ENCODE measurements around the gene CACHD1. TPM values are rescaled to one million over a fixed set of nuclear protein-coding genes. Genes with fewer than 3 reads are reported as not detected.

The CACHD1 gene
- total RNA-seq, 1 donor from 2014 or later: 0.14 TPM

DNA sequence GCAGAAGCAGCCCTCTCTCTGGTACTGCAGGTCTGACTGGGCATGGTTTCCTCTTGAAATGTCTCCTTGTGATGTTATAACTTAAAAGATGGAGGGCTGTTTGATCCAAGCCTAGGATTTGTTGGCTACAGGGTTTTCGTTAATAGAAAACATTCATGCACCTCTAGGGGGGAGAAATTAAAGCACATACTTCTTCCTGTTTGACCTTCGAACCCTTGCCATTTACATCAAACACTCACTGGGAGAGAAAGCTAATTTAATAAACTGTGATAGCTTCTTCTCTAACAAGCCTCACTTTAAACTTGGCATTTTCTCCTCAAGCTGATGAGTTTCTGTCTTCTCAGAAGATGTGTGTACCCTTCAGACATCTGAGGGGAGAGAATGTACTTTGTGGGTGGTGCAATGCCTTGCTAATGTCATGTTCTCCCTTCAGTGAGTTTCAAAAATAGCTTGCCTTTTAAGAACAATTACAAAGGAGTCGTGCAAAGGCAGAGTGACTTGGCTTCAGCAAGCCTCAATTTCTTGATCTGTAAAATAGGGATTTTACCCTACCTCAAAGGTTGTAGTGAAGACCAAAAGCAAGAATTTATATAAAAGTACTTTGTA lies 20.4 kb downstream of the CACHD1 start:
- intact Hi-C loops (cut with micrococcal nuclease): no loop called here
- no peak for DNase-seq (ENCODE audit: low spot score)
- no peak overlapping the region for H3K27ac Mint-ChIP-seq
- no peaks in the 10 kb centered on the region for H3K36me3 Mint-ChIP-seq (ENCODE audit: low read depth)
- H3K9me3 Mint-ChIP-seq: no peaks in the 10 kb centered on the region
- H3K4me1 Mint-ChIP-seq (ENCODE audit: low read depth): peaks cover 2% of the 10 kb centered on the region
- no peak overlapping the region for H3K4me3 Mint-ChIP-seq (ENCODE audit: low read depth)
- H3K27me3 Mint-ChIP-seq (ENCODE audit: low read depth): peaks cover 34% of the 10 kb centered on the region

DNA sequence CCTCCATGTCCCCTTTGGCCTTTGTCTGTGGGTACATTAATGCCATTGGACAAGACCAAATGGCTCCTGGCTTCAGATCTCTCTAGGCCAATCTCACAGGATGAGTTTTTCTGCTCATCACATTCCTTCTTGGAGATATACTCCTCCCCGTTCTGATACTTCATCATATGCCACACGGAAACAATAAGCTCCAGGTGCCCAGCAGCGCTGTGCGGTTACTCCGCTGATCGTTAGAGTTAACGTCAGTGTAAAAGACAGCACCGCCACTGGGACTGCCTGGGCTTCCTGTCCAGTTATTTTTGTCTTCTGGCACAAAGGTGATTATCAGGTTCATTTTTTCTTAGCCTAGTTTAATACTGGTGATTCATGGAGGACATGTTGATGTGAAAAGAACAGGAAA lies 22.5 kb downstream of the CACHD1 start:
- H3K4me1 Mint-ChIP-seq (ENCODE audit: low read depth): peaks cover 2% of the 10 kb centered on the region
- intact Hi-C loops (cut with micrococcal nuclease): no loop called here
- DNase-seq (ENCODE audit: low spot score): no peak
- H3K36me3 Mint-ChIP-seq (ENCODE audit: low read depth): no peaks in the 10 kb centered on the region
- no peak overlapping the region for H3K4me3 Mint-ChIP-seq (ENCODE audit: low read depth)
- no peaks in the 10 kb centered on the region for H3K9me3 Mint-ChIP-seq
- H3K27ac Mint-ChIP-seq: no peak overlapping the region
- peaks cover 46% of the 10 kb centered on the region for H3K27me3 Mint-ChIP-seq (ENCODE audit: low read depth)

DNA sequence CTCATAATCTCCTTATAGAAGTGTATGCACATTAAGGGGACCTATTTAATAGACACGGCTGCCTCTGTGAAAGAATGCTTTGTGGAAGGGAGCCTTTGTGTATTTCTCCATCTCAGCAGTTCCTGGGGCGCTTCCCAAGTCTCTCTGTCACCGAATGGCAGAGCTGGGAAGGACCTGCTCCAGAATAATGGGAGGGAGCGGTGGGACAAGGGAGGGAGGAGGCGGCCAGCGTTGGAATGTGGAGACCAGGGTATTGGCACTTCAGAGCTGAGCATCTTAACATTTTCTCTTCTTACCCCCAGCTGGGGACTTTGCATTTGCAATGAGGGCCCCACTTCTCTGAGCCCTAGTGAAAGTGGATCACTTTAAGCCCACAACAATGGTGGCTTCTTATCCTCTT lies 23.9 kb downstream of the CACHD1 start:
- intact Hi-C loops (cut with micrococcal nuclease): no loop called here
- DNase-seq (ENCODE audit: low spot score): no peak

DNA sequence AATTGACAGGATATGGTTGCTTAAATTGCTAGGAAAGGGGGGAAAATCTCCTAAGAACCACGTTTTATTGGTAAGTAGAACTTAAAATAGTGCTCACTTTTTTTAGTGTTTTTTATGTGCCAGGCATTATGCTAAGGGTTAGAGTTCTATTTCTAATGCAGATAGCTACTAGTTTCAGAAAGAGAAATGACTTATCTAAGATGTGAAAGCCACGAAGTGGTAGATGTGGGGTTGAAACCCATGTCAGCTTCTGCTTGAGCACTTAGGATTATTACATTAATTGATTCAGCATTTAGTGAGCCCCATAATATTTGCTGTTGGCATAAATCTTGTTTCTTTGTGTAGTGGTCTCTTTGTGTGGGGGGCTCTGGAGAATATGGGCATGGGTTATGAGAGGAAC lies 24.7 kb downstream of the CACHD1 start:
- H3K4me1 Mint-ChIP-seq (ENCODE audit: low read depth): peaks cover 2% of the 10 kb centered on the region
- no peak overlapping the region for H3K4me3 Mint-ChIP-seq (ENCODE audit: low read depth)

More for the DNA sequence above, 23.9 kb downstream of the CACHD1 start:
- no peak overlapping the region for H3K4me3 Mint-ChIP-seq (ENCODE audit: low read depth)
- peaks cover 44% of the 10 kb centered on the region for H3K27me3 Mint-ChIP-seq (ENCODE audit: low read depth)
- H3K27ac Mint-ChIP-seq: no peak overlapping the region
- H3K9me3 Mint-ChIP-seq: no peaks in the 10 kb centered on the region
- peaks cover 2% of the 10 kb centered on the region for H3K4me1 Mint-ChIP-seq (ENCODE audit: low read depth)
- H3K36me3 Mint-ChIP-seq (ENCODE audit: low read depth): no peaks in the 10 kb centered on the region

DNA sequence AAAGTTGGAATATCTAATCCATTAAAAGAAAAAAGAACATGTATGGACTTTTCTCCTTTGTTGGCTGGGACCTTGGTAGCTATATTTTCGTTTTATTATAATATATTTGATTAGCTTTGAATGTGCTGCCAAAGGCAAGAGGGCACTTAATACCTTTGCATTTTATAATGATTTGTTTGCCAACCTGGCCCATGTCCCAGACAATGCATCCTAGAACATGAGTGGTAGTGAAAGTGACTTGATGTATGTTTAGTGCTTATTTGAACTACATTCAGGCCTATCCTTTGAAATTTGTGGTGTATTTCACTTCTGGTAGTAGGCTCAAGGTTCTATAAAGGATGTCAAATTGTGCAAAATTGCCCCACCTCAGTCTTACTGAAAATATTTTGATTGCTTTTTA lies 25.9 kb downstream of the CACHD1 start:
- no peak for DNase-seq (ENCODE audit: low spot score)
- Mint-ChIP-seq H3K4me1 (ENCODE audit: low read depth) (peaks cover 2% of the 10 kb centered on the region), H3K9me3 (no peaks in the 10 kb centered on the region), H3K36me3 (ENCODE audit: low read depth) (no peaks in the 10 kb centered on the region), H3K4me3 (ENCODE audit: low read depth) (no peak overlapping the region), H3K27me3 (ENCODE audit: low read depth) (peaks cover 45% of the 10 kb centered on the region), H3K27ac (no peak overlapping the region)
- intact Hi-C loops (cut with micrococcal nuclease): no loop called here

More for the DNA sequence above, 24.7 kb downstream of the CACHD1 start:
- no peak for DNase-seq (ENCODE audit: low spot score)
- Mint-ChIP-seq H3K9me3 (no peaks in the 10 kb centered on the region), H3K27ac (no peak overlapping the region), H3K27me3 (ENCODE audit: low read depth) (peaks cover 45% of the 10 kb centered on the region), H3K36me3 (ENCODE audit: low read depth) (no peaks in the 10 kb centered on the region)
- intact Hi-C loops (cut with micrococcal nuclease): no loop called here

DNA sequence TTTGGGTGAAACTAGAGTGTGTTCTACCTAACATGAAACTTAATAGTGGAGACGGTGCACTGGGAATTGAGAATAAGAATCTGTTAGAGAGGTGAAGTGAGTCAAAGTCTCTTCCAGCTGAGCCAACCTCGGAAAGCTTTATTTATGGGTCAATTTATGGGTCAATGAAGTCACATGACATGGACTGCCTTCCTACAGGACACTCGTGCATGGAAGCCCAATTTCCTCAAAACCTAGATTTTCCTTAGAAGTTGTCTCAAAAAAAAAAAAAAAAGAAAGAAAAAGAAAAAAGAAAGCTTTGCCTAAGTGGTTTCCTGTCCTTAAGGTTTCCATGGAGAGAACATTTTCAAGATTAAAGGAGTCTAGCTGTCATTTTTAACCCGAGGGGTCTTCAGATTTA lies 26.7 kb downstream of the CACHD1 start:
- H3K36me3 Mint-ChIP-seq (ENCODE audit: low read depth): no peaks in the 10 kb centered on the region
- no peak for DNase-seq (ENCODE audit: low spot score)
- peaks cover 47% of the 10 kb centered on the region for H3K27me3 Mint-ChIP-seq (ENCODE audit: low read depth)
- H3K4me3 Mint-ChIP-seq (ENCODE audit: low read depth): no peak overlapping the region
- intact Hi-C loops (cut with micrococcal nuclease): no loop called here
- no peaks in the 10 kb centered on the region for H3K9me3 Mint-ChIP-seq
- no peak overlapping the region for H3K27ac Mint-ChIP-seq
- peaks cover 2% of the 10 kb centered on the region for H3K4me1 Mint-ChIP-seq (ENCODE audit: low read depth)

DNA sequence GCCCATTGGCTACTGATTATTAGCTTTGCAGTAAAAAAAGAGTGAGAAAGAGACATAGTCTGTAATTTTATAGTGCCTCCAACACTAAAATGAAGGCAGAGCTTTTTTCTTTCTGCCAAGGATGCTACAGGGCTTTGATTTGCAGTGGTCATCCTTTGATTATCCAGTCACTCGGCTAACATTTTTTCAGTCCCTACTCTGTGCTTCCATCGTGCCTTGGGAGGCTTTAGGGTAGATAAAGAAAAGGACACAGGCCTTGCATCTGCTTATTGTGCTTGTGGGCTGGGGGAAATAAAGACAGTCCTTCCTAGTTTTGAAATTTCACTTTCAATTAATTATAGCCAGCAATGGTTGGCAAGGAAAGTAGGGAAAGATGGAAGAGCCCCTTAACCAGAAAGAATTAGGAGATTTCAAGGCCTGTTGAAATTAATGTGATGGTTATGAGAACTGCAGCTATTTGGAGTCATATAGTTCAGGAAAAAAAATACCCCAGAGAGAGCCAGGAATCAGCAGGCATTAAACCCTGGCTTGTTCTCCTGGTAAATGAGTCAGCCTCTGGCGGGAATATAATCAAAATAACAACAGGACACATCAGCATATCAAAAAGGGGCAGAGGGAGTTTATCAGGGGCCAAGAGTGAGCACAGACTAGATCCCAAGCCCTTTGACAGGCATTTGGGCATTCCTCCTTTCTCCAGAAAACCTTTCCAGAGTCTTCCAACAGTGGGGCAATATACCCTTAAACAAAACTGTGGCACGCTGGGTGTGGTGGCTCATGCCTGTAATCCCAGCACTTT lies 27.4 kb downstream of the CACHD1 start:
- intact Hi-C loops (cut with micrococcal nuclease): no loop called here
- Mint-ChIP-seq H3K9me3 (no peaks in the 10 kb centered on the region), H3K36me3 (ENCODE audit: low read depth) (no peaks in the 10 kb centered on the region), H3K27me3 (ENCODE audit: low read depth) (peaks cover 52% of the 10 kb centered on the region), H3K4me1 (ENCODE audit: low read depth) (peaks cover 2% of the 10 kb centered on the region), H3K4me3 (ENCODE audit: low read depth) (no peak overlapping the region), H3K27ac (no peak overlapping the region)
- DNase-seq (ENCODE audit: low spot score): no peak

DNA sequence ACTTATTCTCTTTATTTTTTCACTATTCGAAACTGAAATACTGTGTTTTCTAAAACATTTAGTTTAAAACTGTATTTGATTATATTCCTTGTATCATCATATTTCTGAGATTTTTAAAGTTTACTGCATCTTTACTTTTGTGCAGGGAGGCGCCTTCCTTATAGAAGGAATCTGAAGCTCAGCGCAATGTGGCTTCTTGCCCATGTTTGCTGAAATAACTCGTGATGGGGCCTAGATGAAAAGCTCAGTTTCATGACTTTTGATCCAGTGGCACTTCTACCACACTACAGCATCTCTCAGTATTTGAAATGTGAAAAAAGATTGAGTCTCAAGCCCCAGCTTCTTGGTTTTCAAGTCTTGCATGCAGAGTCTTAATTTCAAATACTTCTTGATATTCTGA lies 28.4 kb downstream of the CACHD1 start:
- H3K4me3 Mint-ChIP-seq (ENCODE audit: low read depth): no peak overlapping the region

DNA sequence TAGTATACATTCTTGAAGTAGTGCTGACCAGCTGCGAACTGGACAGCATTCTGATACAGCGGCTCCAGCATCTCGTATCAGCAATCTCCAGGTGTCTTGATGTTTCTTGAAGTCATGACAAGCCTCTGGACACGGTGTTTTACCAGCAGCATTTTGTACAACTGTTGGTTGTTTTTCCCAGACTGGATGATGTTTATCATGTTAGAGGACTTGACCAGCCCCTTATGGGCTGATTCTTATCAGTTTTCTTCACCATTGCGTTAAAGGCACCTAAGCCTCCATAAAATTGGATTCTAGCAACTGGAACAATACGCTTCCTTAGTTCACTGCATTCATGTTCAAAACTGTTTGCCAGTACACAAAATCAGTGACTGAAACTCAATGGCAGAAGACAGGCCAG lies 29.1 kb downstream of the CACHD1 start:
- no peak for DNase-seq (ENCODE audit: low spot score)
- Mint-ChIP-seq H3K4me1 (ENCODE audit: low read depth) (peaks cover 2% of the 10 kb centered on the region), H3K4me3 (ENCODE audit: low read depth) (no peak overlapping the region), H3K27me3 (ENCODE audit: low read depth) (peaks cover 53% of the 10 kb centered on the region), H3K27ac (no peak overlapping the region), H3K36me3 (ENCODE audit: low read depth) (no peaks in the 10 kb centered on the region), H3K9me3 (no peaks in the 10 kb centered on the region)
- intact Hi-C loops (cut with micrococcal nuclease): no loop called here

More for the DNA sequence above, 28.4 kb downstream of the CACHD1 start:
- DNase-seq (ENCODE audit: low spot score): no peak
- no peak overlapping the region for H3K27ac Mint-ChIP-seq
- H3K27me3 Mint-ChIP-seq (ENCODE audit: low read depth): peaks cover 50% of the 10 kb centered on the region
- intact Hi-C loops (cut with micrococcal nuclease): no loop called here
- H3K9me3 Mint-ChIP-seq: no peaks in the 10 kb centered on the region
- peaks cover 2% of the 10 kb centered on the region for H3K4me1 Mint-ChIP-seq (ENCODE audit: low read depth)
- no peaks in the 10 kb centered on the region for H3K36me3 Mint-ChIP-seq (ENCODE audit: low read depth)

DNA sequence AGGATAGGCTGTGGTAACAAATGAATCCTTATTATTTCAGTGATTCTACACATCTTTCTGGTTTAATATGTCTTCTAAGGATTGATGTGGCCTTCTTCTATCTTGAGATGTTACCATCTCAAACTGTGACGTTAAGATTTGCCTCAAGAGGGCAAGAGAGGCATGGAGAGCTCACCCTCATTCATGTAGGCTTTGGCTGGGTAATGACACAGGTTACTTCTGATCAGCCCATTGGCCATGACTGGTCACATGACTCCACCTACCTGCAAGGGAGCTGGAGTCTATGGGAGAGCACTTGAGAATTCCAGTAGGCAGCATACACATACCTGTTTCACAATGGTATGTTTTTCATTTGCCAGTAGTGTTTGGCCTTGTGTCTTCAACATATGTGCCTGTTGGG lies 30.0 kb downstream of the CACHD1 start:
- no peaks in the 10 kb centered on the region for H3K9me3 Mint-ChIP-seq
- DNase-seq (ENCODE audit: low spot score): no peak
- H3K4me3 Mint-ChIP-seq (ENCODE audit: low read depth): no peak overlapping the region
- peaks cover 50% of the 10 kb centered on the region for H3K27me3 Mint-ChIP-seq (ENCODE audit: low read depth)
- intact Hi-C loops (cut with micrococcal nuclease): no loop called here
- H3K27ac Mint-ChIP-seq: no peak overlapping the region
- no peaks in the 10 kb centered on the region for H3K4me1 Mint-ChIP-seq (ENCODE audit: low read depth)
- no peaks in the 10 kb centered on the region for H3K36me3 Mint-ChIP-seq (ENCODE audit: low read depth)

DNA sequence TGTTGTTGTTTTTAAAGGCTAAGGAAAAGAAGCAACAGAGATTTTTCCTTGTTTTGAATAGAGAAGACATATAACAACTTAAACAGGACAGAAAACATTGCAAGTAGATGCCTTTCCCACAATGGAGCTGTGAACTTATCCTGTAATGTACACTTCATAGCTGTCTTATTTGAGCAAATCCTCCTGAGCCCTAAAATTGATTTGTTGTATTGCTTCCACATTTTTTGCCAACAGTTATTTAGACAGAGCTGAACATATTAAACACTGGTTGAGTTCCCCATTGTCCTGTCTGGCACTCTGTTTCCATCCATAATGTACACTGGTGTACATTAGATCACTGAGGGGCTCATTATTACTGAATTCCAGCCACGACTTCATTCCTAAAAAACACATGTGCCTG lies 32.2 kb downstream of the CACHD1 start:
- H3K27ac Mint-ChIP-seq: no peak overlapping the region
- peaks cover 9% of the 10 kb centered on the region for H3K4me1 Mint-ChIP-seq (ENCODE audit: low read depth)
- no peak overlapping the region for H3K4me3 Mint-ChIP-seq (ENCODE audit: low read depth)
- H3K27me3 Mint-ChIP-seq (ENCODE audit: low read depth): peaks cover 47% of the 10 kb centered on the region
- intact Hi-C loops (cut with micrococcal nuclease): no loop called here
- DNase-seq (ENCODE audit: low spot score): no peak
- H3K36me3 Mint-ChIP-seq (ENCODE audit: low read depth): no peaks in the 10 kb centered on the region
- no peaks in the 10 kb centered on the region for H3K9me3 Mint-ChIP-seq

DNA sequence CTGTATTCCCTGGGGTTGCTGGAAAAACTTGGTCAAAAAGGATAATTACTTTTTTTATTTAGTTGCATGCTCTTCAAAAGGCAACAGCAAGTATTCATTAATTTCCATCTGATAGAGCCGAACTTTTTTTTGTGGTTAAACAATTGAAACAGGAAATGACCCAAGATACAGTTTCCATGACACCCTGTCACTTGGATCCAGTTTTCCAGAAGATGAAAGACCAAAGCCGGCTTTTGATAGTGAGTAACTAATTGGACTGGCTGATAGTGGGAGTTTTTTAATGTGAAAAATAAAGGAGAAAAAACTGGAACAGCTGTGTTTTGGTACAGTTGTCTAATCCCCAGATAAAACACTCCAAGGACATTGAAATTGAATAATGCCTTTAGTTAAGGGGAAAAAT lies 33.0 kb downstream of the CACHD1 start:
- H3K27me3 Mint-ChIP-seq (ENCODE audit: low read depth): peaks cover 44% of the 10 kb centered on the region
- intact Hi-C loops (cut with micrococcal nuclease): no loop called here
- H3K27ac Mint-ChIP-seq: no peak overlapping the region
- no peak for DNase-seq (ENCODE audit: low spot score)
- no peak overlapping the region for H3K4me3 Mint-ChIP-seq (ENCODE audit: low read depth)
- peaks cover 9% of the 10 kb centered on the region for H3K4me1 Mint-ChIP-seq (ENCODE audit: low read depth)
- H3K9me3 Mint-ChIP-seq: no peaks in the 10 kb centered on the region
- H3K36me3 Mint-ChIP-seq (ENCODE audit: low read depth): no peaks in the 10 kb centered on the region

DNA sequence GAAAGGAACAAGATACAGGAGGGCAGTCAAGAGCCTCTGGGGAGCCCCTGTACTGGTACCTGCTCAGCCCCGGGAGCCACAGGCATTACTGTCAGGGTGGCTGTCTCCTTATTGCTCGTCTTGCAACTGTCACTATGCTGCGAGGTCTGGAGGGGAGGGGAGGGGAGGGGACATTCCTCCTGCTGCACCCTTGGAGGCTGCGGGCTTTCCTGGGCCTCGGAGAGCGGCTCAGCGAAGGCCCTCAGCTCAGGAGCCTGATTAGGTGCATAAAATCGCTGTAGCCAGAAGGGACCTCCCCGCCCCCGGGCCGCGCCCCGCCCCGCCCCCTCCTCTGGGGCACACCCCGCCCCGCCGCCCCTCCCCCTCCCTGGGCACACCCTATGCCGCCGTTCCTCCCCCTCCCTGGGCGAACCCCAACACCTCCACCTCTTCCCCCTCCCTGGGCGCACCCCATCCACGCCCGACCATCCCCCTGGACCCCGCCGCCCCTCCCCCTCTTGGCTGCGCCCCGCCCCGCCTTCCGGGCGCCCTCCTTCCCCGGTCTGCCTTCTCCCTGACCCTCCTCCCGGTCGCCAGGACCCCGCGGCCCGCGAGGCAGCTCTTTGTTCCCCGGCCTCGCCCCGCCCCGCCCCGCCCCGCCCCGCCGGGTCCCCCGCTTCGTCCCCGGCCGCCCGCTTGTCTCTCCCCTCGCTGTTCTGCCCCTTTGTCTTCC lies 35.5 kb downstream of the CACHD1 start:
- peaks cover 37% of the 10 kb centered on the region for H3K27me3 Mint-ChIP-seq (ENCODE audit: low read depth)
- peaks cover 9% of the 10 kb centered on the region for H3K4me1 Mint-ChIP-seq (ENCODE audit: low read depth)
- intact Hi-C loops (cut with micrococcal nuclease): no loop called here
- H3K27ac Mint-ChIP-seq: no peak overlapping the region
- H3K9me3 Mint-ChIP-seq: no peaks in the 10 kb centered on the region
- peak overlapping the region; percentile 85 for H3K4me3 Mint-ChIP-seq (ENCODE audit: low read depth)
- no peaks in the 10 kb centered on the region for H3K36me3 Mint-ChIP-seq (ENCODE audit: low read depth)
- DNase-seq (ENCODE audit: low spot score): peak; percentile 21
